Epithelial cell of prostate (primary cell): ENCODE measurements around the gene CAMK2B.

Source experiments
- DNase-seq: peaks from one replicate; pipeline ENCODE4 v3.0.0-alpha.2; 2011; ENCODE audit warnings: low read depth, low spot score
- H3K27ac ChIP-seq: fragments of 450-650 bp; 2 replicates; pipeline ENCODE4 v1.5.1; 2017; ENCODE audit warnings: mild to moderate bottlenecking

Gene CAMK2B

DNA sequence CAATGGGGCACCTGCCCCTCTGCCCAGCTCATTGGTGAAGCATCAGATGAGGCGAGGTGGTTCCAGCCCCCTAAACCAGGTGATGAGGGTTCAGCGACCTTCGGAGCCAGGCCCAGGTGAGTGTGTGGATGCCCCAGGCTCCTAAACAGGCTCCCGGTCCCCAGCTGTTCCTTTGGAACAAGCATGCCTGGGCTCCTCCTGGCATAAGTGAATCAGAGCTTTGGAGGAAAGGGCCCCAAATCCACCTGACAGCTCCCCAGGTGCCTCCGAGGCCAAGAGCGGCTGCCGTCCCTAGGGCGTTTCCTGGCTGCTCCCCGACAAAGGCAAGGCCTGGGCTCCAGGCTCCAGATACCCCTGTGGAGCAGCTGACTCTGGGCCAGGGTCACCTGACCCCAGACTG is 63.4 kb downstream of the CAMK2B start:
- no peak for DNase-seq
- no peak overlapping the region for H3K27ac ChIP-seq

DNA sequence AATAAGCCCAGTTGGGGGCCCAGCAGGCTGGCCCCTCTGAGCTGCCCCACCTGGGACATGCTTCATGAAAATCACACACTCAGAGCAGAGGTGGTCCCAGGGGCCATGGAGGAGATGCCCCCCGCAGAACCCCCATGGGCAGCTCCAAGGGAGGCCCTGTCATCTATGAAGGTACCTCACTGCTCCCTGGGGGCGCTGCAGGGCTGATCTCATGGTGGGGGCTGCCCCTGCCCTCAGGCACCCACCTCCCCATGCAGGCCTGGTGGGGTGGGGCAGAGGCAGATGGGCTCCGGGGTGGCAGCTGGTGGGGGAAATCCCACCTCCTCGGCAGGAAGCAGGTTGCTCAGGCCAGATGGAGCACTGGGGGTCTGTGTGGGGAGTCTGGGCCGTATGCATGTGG is 64.2 kb downstream of the CAMK2B start:
- H3K27ac ChIP-seq: no peak overlapping the region
- no peak for DNase-seq

DNA sequence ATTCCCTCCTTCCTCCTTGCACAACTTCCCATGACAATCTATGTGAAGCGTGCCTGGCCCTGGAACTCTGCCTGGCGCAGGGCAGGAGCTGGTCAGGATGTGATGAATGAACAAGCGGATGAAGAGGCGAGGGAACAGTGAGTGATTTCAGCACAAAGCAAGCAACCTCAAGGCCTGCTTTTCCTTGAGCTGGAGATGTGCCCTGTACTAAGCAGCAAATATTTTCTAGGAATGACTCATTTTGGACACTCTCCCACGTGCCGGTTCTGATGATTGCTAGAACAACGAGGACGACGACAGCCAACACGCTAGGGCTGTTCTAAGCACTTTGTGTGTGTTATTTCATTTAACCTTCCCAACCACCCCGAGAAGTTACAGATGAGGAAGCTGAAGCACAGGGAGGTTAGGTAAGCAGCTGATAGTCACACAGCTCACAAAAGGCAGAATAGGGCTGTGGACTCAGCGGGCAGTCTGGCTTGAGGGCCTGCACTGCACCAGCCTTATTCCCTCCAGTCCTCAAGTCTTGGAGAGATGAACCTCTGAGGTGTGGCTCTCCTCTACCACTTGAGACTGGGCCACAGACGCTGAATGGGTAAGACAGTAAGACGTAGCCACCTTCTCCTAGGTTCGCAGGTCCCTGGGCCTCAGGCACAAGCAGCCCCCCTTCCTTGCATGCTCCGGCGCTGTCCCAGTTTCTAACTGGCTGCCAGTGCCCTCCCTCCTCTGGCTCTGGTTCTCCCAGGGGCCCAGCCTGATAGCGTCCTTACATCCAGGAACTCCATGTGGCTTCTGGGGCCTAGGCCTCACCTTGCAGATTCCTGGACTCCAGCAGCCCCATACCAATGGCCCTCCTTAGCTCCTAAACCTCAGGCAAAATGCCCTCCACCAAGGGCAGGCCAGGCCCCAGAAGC is 65.6 kb downstream of the CAMK2B start:
- H3K27ac ChIP-seq: peak overlapping the region; percentile 43
- DNase-seq: peak; percentile 6

DNA sequence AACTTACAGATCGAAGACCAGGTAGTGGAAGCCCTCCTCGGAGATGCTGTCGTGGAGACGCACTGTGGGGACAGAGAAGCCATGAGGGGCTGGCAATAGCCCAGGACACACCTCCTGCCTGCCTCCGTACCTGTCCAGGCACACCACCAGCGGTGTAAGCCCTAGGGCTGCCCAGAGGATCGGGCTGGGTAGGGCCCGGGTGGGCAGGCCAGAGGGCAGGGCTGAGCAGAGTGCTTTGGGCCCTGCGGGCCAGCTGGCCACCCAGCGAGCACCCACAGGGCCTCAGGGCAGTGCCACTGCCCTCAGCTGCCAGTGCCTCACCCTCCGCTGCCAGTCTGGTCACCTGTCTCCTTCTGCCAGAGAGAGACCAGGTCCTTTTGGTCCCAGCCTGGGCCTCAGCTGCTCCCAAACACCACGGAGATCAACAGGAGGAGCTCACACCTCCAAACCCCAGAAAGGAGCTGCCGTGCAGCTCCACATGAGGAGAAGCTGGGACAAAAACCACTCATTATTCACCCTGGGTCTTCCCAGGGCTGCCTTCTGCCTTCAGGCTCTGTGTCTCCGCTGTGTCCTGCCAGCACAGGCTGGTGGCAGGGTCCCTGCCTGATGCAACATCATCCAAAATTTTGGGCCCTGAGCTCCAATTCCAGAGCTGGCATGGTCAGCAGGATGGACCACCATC is 66.4 kb downstream of the CAMK2B start:
- H3K27ac ChIP-seq: peak overlapping the region; percentile 43
- no peak for DNase-seq

DNA sequence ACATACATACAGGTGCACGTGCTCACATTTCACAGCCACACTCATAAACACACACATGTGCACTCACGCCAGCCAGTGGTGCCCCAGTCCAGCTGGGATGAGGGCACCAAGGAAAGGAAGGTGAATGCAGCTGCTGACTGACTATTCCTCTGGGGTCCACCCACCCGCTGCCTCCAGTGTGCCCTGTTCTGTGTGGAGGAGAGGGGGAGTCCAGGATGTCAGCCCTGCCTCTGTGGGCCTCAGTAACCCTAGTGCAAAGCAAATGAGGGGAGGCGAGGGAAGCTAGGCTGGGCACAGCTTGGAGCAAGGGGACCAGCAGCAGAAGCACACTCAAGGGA is 67.0 kb downstream of the CAMK2B start:
- no peak overlapping the region for H3K27ac ChIP-seq

DNA sequence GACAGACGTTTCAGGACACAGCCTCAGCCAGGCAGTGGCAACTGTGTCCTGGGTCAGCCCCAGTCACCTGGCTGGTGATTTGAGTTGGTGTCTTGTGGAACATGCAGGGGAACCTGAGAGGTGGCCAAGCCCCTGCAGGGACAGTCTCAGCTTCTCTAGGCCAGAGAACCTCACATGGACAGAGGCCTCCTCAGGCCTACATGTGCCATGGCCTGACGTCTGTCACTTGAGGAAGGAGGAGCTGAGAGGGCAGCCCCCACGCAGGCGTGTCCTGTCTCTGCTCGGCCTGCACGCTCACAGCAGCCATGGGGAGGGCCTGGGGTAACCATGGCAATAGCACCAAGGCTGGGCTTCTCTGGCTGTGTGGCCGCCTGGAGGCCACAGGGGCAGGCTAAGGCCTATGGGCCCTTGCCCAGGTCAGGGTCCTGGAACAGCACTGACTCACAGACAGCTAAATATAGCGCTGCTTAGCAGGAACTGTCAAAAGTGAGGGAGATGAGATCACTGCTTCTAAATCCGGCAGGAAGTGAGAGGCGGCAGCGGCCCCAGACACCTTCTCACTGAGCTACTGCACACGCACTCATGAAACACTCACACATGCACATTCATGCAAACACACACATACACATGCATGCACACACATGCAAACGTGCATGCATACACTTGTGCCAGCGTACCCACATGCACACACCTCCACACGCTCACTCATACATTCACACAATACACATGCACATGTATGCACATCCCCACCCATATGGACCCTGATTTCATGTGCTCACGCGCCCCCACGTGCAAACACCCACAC is 67.6 kb downstream of the CAMK2B start:
- no peak overlapping the region for H3K27ac ChIP-seq
- DNase-seq: peak; percentile 49

More for the DNA sequence above, 67.0 kb downstream of the CAMK2B start:
- DNase-seq: no peak

DNA sequence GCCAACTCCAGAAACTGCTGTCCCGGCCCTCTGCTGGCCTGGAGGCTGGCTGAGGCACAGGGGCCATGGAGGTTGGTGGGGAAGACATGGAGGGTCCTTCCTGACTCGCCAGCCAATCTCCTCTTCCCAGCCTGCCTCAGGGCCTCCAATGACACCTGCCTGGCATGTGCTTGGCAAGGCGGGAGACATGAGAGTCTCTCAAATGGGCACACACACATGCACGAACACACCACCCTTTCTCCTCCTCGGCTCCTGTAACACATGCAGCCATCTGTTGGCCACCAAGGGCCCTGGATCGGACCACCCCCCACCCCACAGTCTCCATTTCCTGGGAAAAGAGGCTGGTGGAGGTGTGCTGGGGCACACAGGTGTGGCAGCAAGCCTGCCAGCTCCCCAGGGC is 68.2 kb downstream of the CAMK2B start:
- H3K27ac ChIP-seq: no peak overlapping the region
- DNase-seq: no peak

DNA sequence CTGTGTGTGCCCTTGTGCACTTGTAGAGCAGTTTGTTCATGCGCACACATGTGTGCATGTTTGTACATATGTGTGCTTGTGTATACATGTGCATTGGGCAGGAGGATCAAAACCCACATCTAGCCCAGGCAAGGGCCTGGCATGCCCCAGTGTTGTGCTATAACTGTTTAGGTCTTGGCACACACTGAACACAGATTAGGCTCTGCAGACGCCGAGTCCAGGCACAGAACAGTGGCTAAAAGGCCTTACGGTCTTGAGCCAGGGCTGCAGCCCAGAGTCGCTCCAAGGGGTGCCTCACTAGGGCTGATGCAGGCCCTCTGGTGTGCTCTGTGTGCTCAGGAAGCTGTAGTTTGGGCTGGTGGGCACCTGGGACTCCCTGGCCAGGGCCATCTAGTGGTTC is 68.9 kb downstream of the CAMK2B start:
- no peak for DNase-seq

DNA sequence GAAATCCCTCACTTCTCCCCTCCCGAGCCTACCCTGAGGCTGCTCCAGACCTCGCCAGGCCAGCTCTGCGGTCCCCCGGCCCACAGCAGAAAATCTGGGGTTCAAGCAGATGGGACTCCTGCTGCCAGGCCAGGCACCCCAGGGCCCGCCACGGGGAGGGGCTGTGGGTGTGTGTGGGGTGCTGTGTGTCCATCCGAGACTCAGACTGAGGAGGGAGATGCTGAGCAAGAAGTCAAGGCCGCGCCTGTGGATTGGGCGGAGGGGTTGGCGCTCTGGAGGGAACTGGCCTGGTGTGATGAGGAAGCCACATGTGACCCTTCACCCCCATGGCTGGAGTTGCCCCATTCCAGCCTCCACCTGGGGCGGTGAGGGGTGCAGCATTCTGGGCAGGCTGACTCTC is 73.5 kb downstream of the CAMK2B start:
- DNase-seq: no peak
- H3K27ac ChIP-seq: no peak overlapping the region

More for the DNA sequence above, 68.9 kb downstream of the CAMK2B start:
- no peak overlapping the region for H3K27ac ChIP-seq

DNA sequence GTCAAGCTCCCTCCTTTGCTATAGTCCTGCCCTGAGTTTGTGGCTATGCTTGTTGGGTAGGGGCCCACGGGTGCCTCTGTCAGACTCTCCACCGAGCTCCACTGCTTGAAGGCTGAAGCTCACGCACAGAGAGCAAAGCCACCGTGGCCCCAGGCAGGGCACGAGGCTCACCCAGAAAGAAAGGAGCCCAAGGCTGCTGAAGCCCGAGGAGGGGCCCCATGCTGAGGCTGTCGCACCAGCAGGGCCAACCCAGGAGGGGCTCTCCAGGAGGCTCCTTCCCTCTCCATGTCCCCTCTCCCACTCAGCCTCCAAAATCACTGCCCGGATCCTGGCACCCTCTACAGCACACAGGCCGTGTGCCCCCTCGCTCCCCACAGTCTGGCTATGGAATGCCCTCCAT is 74.1 kb downstream of the CAMK2B start:
- no peak for DNase-seq
- H3K27ac ChIP-seq: no peak overlapping the region

DNA sequence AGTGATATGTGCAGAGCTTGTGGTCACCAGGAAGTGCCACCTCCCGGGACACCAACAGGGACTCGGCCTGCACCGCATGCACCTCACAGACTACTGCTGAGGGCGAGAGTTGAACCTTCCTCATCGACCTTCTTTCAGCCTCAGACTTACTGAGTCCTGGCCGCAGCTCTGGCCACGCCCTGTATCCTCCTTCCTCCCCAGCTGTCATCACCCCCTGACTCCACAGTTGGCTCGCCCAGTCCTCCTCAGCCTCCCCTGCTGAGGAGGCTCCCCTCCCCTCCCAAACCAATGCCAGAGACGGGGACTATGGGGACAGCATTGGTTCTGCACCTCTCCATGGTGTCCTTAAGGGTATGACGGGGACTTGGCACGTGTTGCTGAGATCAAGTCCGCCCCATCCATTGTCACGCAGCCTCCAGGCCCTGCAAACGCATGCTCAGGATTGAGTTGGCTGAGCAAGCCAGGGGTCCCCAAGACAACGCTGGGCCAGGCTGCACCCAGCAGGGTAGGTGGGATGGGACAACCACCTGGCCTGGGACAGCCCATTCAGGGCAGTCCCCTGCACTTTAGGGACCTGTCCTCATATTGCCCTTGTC is 75.7 kb downstream of the CAMK2B start:
- DNase-seq: no peak
- H3K27ac ChIP-seq: no peak overlapping the region

DNA sequence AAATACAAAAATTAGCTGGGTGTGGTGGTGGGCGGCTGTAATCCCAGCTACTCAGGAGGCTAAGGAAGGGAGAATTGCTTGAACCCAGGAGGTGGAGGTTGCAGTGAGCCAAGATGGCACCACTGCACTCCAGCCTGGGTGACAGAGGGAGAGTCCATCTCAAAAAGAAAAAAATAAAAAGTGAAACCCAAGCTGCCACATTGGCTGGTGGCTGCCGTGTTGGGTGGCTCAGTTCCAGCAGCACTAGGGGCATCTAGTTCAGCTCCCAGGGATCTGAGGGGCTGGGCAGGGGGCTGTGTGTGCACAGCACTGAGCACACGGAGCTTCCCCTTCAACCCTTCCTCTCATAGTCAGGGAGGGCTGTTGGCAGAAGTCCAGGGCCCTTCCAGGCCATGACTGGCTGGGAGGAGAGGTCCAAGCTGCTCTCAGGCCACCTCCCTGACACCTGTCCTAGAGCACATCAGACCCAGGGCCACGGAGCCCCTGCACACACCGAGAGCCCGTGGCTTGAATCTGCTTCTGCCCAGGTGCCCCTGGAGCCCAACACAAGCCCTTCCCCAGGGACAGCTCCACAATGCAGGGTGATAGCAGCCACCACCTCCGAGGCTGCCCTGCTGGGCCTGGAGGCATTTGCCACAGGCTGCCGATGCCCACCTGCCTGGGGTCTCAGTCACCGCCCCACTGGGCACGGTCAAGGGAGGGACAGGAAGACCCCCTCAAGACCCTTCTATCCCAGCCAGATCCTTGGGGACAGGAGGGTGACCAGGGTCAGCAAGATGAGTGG is 77.3 kb downstream of the CAMK2B start:
- no peak overlapping the region for H3K27ac ChIP-seq
- DNase-seq: no peak

DNA sequence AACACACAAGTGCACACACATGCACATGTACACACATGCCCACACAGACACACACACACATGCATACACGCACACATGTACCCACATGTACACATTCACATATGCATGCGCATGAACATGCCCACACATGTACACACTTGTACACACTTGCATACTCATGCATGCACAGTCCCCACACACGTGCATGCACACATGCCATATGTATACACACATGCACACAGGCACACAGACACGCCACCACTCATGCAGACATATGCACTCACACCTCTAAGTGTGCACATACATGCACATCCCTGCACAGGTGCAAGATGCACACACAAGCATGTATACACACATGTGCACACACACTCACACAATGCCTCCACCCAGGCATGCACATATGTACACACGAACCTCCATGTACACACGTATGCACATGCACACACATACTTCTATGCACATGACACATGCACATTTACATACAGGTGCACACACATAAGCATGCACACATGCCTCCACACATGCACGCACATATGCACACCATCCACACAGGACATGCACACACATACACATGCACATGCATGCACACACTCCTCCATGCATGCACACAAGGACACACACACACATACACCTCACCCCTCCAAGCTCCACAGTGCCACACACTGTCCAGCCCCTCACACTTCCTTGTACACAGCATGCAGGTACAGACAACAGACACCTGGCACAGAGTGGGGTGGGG is 78.8 kb downstream of the CAMK2B start:
- no peak overlapping the region for H3K27ac ChIP-seq
- no peak for DNase-seq

DNA sequence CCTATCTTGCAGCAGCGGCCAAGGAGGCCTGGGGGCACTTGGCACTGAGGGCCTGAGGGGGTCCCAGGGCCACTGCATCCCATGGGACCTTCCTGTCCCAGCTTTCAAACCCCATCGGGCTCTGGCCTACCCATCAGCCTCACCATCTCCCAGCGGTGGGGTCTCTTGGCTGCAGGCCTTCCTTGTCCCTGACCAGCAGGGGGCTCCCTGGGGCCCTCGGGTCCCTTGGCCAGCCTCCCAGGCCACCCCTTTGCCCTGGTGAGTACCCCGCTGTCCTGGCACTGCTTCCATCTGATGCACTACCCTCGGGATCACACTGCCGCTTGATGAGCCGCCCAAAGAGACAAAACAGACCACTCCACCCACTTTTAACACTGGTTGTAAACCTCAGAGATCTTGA is 81.1 kb downstream of the CAMK2B start:
- DNase-seq: no peak
- no peak overlapping the region for H3K27ac ChIP-seq

DNA sequence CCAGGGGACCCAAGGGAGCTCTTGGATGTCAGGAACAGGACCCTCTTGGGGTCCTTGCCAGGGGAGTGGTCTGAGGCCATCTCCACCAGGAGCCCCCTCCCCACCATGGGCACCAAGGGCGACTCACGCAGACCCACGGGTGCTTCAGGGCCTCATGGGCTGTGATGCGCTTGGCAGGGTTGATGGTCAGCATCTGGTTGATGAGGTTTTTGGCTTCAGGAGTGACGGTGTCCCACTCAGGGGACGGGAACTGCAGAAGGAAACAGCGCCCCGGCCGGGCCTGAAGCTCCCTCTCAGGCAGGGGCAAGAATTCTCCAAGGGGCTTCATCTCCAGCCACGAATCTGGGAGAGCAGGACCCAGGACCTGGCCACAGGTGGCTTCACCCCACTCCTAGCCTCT is 83.3 kb downstream of the CAMK2B start:
- no peak overlapping the region for H3K27ac ChIP-seq
- no peak for DNase-seq

DNA sequence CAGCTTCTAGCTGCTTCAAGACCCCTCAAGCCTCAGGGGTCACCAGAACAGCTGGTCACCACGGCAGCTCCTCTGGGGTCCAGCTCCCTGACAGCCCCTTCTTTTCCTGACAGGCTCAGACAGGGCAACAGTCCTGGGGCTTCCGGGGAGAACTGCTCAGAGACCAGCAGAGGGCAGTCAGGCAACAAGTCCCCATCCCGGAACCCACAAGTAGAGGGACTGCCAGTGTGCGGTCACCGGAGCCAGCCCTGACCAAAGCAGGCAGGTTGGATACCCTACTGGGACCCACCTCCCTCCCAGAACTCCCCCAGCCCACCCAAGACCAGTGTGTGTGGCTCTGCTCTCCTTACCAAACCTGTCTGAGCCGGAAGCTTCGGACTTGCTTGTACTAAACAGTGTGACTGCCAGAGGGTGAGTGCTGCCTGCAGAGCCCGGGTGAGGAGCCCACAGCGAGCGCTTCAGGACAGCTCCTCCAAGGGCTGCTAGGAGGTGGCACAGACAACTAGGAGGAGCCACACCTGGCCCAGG is 84.3 kb downstream of the CAMK2B start:
- H3K27ac ChIP-seq: no peak overlapping the region
- DNase-seq: peak; percentile 29

DNA sequence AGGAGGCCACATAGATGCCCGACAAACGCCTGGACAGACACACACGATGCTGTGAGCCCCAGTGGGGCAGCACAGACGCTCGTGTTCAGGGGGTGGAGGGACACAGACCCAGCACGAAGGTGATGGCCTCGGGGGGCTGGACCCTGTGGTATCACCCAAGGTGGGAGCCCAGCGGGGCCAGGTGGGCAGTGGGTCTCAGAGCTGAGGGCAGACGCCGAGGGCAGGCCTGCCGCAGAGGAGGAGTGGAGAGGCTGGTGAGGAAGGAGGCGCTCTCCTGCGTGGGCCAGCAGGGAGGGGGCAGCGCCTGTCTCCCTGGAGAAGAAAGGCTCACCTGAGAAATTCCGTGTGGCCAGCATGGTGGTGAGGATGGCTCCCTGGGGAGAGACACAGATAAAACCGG is 85.0 kb downstream of the CAMK2B start:
- H3K27ac ChIP-seq: no peak overlapping the region

DNA sequence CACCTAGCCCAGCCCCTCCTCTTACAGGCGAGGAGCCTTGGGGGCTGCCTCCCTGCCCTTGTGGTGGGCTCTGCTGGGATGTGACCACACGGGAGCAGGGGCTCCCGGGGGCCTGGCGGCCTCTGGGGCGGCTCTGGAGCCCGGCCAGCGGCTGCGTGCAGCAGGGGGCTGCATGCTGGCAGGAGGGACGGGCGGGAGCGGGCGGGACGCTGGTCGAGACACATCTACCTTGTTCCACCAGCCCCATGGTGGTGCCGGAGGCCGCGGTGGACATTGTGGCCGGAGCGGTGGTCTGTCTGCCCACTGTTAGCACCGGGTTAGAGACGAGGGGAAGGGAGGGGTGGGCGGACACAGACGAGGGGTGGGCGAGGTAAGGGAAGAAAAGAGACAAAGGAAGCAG is 86.0 kb downstream of the CAMK2B start:
- H3K27ac ChIP-seq: no peak overlapping the region
- DNase-seq: no peak

More for the DNA sequence above, 85.0 kb downstream of the CAMK2B start:
- no peak for DNase-seq

DNA sequence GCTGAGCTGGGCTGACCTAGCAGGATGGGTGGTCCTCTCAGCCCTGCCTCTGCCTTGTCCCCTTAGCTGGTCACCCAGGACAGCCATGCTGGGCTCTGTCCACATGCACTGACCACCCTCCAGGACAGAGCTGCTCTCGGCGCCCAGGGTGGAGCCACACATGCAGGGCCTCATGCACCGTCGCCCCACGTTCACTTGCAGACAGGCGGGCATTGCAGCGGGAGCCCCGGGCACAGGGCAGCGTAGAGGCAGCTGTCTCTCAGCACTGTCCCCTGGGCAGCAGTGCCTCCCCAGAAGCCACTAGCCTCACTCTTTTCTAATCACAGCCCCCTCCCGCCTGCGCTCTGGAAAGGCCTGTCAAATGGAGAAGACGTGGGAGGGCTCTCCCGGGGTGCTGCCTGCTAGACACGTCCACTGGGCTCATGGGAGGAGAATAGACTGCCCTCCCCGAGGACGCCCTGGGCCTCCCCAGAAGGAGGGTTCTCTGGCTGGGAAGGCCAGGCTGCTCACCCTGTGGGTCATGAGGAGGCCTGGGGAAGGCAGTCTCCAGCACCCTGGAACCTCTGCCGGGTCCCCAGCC is 87.2 kb downstream of the CAMK2B start:
- no peak for DNase-seq
- no peak overlapping the region for H3K27ac ChIP-seq
